IMR-90 (cell line): ENCODE data around the gene CLDN4. TPM values are rescaled to one million over a fixed set of nuclear protein-coding genes. Genes with fewer than 3 reads are reported as not detected.

Source experiments
- ATAC-seq: fragments of 200-7000 bp; cut with Tn5 transposase; 2 replicates; pipeline ENCODE4 v1.9.1; 2020; ENCODE audit warnings: low read depth, mild to moderate bottlenecking, moderate library complexity
- BruUV-seq: library from RNA; stranded (reverse); fragments of 400-500 nt; replicated peaks from 2 replicates; lab custom pipeline; 2021; lab: Mats Ljungman, UMichigan
- CTCF ChIA-PET: fragments of 300-600 bp; formaldehyde crosslinking; extraction: SDS; loops from one replicate; lab custom pipeline; 2021; ENCODE audit warnings: antibody characterized with exemption; lab: Yijun Ruan, JAX
- POLR2A ChIA-PET: fragments of 300-600 bp; sonication (Branson Sonifier 250); formaldehyde crosslinking; loops from one replicate; lab custom pipeline; 2022; ENCODE audit warnings: antibody characterized with exemption; ENCODE audit not compliant: unreplicated experiment; lab: Charles Lee
- DNase-seq: peaks from one replicate; pipeline ENCODE4 v3.0.0; 2013
- H2AFZ ChIP-seq: replicated peaks from 2 replicates; pipeline ENCODE3; 2013; ENCODE audit warnings: low read length, mild to moderate bottlenecking; ENCODE audit not compliant: poor library complexity
- H2AK5ac ChIP-seq: 2 replicates; pipeline ENCODE4 v1.6.1; 2013; ENCODE audit warnings: low read depth, low read length, inconsistent platforms
- H2AK9ac ChIP-seq: replicated peaks from 2 replicates; pipeline ENCODE3; 2013; ENCODE audit warnings: mild to moderate bottlenecking, low read depth, low read length, moderate library complexity; ENCODE audit not compliant: poor library complexity
- H2BK120ac ChIP-seq: 2 replicates; pipeline ENCODE4 v1.6.1; 2013; ENCODE audit warnings: low read depth, low read length, inconsistent platforms
- H2BK15ac ChIP-seq: 3 replicates; pipeline ENCODE4 v1.6.1; 2013; ENCODE audit warnings: low read depth, low read length, inconsistent platforms
- H2BK20ac ChIP-seq: 2 replicates; pipeline ENCODE4 v1.6.1; 2013; ENCODE audit warnings: low read depth, mild to moderate bottlenecking, inconsistent platforms, low read length, moderate library complexity
- H2BK5ac ChIP-seq: 2 replicates; pipeline ENCODE4 v1.6.1; 2013; ENCODE audit warnings: mild to moderate bottlenecking, low read depth, low read length, inconsistent platforms; ENCODE audit not compliant: poor library complexity, severe bottlenecking
- H3K14ac ChIP-seq: replicated peaks from 2 replicates; pipeline ENCODE4 v1.6.1; 2013; ENCODE audit warnings: low read depth, low read length, inconsistent platforms
- H3K18ac ChIP-seq: 2 replicates; pipeline ENCODE4 v1.6.1; 2013; ENCODE audit warnings: low read depth, low read length, control low read depth
- H3K23ac ChIP-seq: 2 replicates; pipeline ENCODE4 v1.6.1; 2013; ENCODE audit warnings: low read depth, low read length, inconsistent platforms
- H3K27ac ChIP-seq: 2 replicates; pipeline ENCODE4 v1.5.1; 2013; ENCODE audit warnings: mild to moderate bottlenecking, control low read depth, low read length; ENCODE audit not compliant: insufficient read depth
- H3K27me3 ChIP-seq: 2 replicates; pipeline ENCODE4 v1.6.1; 2013; ENCODE audit warnings: low read length; ENCODE audit not compliant: control insufficient read depth, insufficient read depth
- H3K36me3 ChIP-seq: 2 replicates; pipeline ENCODE4 v1.6.1; 2013; ENCODE audit warnings: low read length, mixed read lengths; ENCODE audit not compliant: control insufficient read depth, insufficient read depth
- H3K4ac ChIP-seq: 2 replicates; pipeline ENCODE4 v1.6.1; 2013; ENCODE audit warnings: low read depth, low read length, inconsistent platforms
- H3K4me1 ChIP-seq: 2 replicates; pipeline ENCODE4 v1.6.1; 2013; ENCODE audit warnings: low read length, mixed read lengths; ENCODE audit not compliant: control insufficient read depth, insufficient read depth
- H3K4me2 ChIP-seq: 2 replicates; pipeline ENCODE4 v1.6.1; 2013; ENCODE audit warnings: low read depth, mild to moderate bottlenecking, control low read depth, low read length, moderate library complexity
- H3K4me3 ChIP-seq: 2 replicates; pipeline ENCODE4 v1.5.1; 2013; ENCODE audit warnings: low read depth, mild to moderate bottlenecking, control low read depth, low read length, moderate library complexity; ENCODE audit not compliant: insufficient read depth
- H3K56ac ChIP-seq: 2 replicates; pipeline ENCODE4 v1.6.1; 2013; ENCODE audit warnings: low read length, inconsistent platforms; ENCODE audit not compliant: insufficient read depth; ENCODE audit errors: extremely low read depth
- H3K79me1 ChIP-seq, 2 experiments: 2 replicates each; pipeline ENCODE4 v1.6.1; 2013; ENCODE audit warnings: low read length in 2 of 2, inconsistent platforms in 1 of 2, low read depth in 1 of 2
- H3K9ac ChIP-seq: 2 replicates; pipeline ENCODE4 v1.6.1; 2013; ENCODE audit warnings: low read depth, low read length, control low read depth
- H3K9me1 ChIP-seq: 2 replicates; pipeline ENCODE4 v1.6.1; 2013; ENCODE audit warnings: low read length, inconsistent platforms; ENCODE audit not compliant: insufficient read depth
- H3K9me3 ChIP-seq: 2 replicates; pipeline ENCODE4 v1.6.1; 2013; ENCODE audit warnings: low read length; ENCODE audit not compliant: control insufficient read depth, insufficient read depth
- H4K20me1 ChIP-seq: 2 replicates; pipeline ENCODE4 v1.6.1; 2013; ENCODE audit warnings: low read length, inconsistent platforms; ENCODE audit not compliant: insufficient read depth
- H4K5ac ChIP-seq: 2 replicates; pipeline ENCODE4 v1.6.1; 2013; ENCODE audit warnings: mild to moderate bottlenecking, low read depth, low read length, control low read depth
- H4K8ac ChIP-seq, 2 experiments: 2 replicates each; pipeline ENCODE4 v1.6.1; 2013; ENCODE audit warnings: low read depth in 2 of 2, low read length in 2 of 2, control low read depth in 1 of 2, inconsistent platforms in 1 of 2
- H4K91ac ChIP-seq: 2 replicates; pipeline ENCODE4 v1.6.1; 2013; ENCODE audit warnings: low read depth, low read length, inconsistent platforms; ENCODE audit not compliant: insufficient read depth
- BHLHE40 ChIP-seq: fragments of 150-350 bp; IDR thresholded peaks from 2 replicates; pipeline ENCODE4 v1.6.1; 2016; ENCODE audit warnings: mild to moderate bottlenecking, low read depth, low read length
- CEBPB ChIP-seq: IDR thresholded peaks from 2 replicates; pipeline ENCODE4 v1.6.1; 2012; ENCODE audit warnings: low read depth, low read length, improper control_type of control experiment
- CHD1 ChIP-seq: IDR thresholded peaks from 2 replicates; pipeline ENCODE4 v1.6.1; 2012; ENCODE audit warnings: low read depth, low read length, improper control_type of control experiment
- FOS ChIP-seq: fragments of 150-350 bp; IDR thresholded peaks from 2 replicates; pipeline ENCODE4 v1.6.1; 2016; ENCODE audit warnings: low read depth, low read length
- MAFK ChIP-seq: IDR thresholded peaks from 2 replicates; pipeline ENCODE4 v1.6.1; 2012; ENCODE audit warnings: low read depth, low read length, improper control_type of control experiment
- MAZ ChIP-seq: IDR thresholded peaks from 2 replicates; pipeline ENCODE4 v1.6.1; 2012; ENCODE audit warnings: low read depth, mild to moderate bottlenecking, low read length, improper control_type of control experiment, moderate library complexity, borderline replicate concordance
- MXI1 ChIP-seq: IDR thresholded peaks from 2 replicates; pipeline ENCODE4 v1.6.1; 2012; ENCODE audit warnings: low read depth, mild to moderate bottlenecking, low read length, moderate library complexity, borderline replicate concordance
- NFE2L2 ChIP-seq: fragments of 150-350 bp; IDR thresholded peaks from 2 replicates; pipeline ENCODE4 v1.6.1; 2016; ENCODE audit warnings: low read depth, mild to moderate bottlenecking, low read length
- POLR2A ChIP-seq: IDR thresholded peaks from 2 replicates; pipeline ENCODE4 v1.6.1; 2012; ENCODE audit warnings: mild to moderate bottlenecking, low read depth, low read length
- RAD21 ChIP-seq: IDR thresholded peaks from 2 replicates; pipeline ENCODE4 v1.6.1; 2012; ENCODE audit warnings: low read length, improper control_type of control experiment
- RCOR1 ChIP-seq: IDR thresholded peaks from 2 replicates; pipeline ENCODE4 v1.6.1; 2012; ENCODE audit warnings: mild to moderate bottlenecking, low read length, improper control_type of control experiment; ENCODE audit not compliant: insufficient replicate concordance
- RFX5 ChIP-seq: IDR thresholded peaks from 2 replicates; pipeline ENCODE4 v1.8.0; 2012; ENCODE audit warnings: low read depth, mild to moderate bottlenecking, low read length, moderate library complexity
- SMC3 ChIP-seq: fragments of 150-350 bp; IDR thresholded peaks from 2 replicates; pipeline ENCODE4 v1.6.1; 2016; ENCODE audit warnings: low read depth, mild to moderate bottlenecking, antibody characterized with exemption, low read length, moderate library complexity
- USF2 ChIP-seq: fragments of 150-350 bp; IDR thresholded peaks from 2 replicates; pipeline ENCODE4 v1.6.1; 2017; ENCODE audit warnings: mild to moderate bottlenecking, antibody characterized with exemption, low read length, low read depth
- WGBS, 2 experiments: methylation state at CpG; one replicate each; pipeline versions ENCODE4 v1.1.5 to v1.1.7; 2013; ENCODE audit warnings: missing lambda C conversion rate in 2 of 2; ENCODE audit not compliant: insufficient read length in 1 of 2; ENCODE audit errors: extremely low coverage in 2 of 2; 5-methylcytosine and 5-hydroxymethylcytosine counted together
- dilution Hi-C: fragments of 300-500 bp; cut with HindIII; formaldehyde crosslinking; loops from one replicate; pipeline ENCODE4 v1.14.3; 2018; ENCODE audit warnings: low sequenced_read_pairs; ENCODE audit not compliant: unreplicated experiment
- in situ Hi-C: fragments of 300-500 bp; cut with MboI; formaldehyde crosslinking; loops from 3 replicates; pipeline ENCODE4 v1.14.3; 2019; ENCODE audit warnings: low sequenced_read_pairs, inconsistent platforms, mixed read lengths
- intact Hi-C: fragments of 100-400 bp; cut with micrococcal nuclease; formaldehyde crosslinking; loops from 2 replicates; pipeline ENCODE4 v1.10.0; 2022
- polyA plus RNA-seq, 3 experiments: library from polyadenylated mRNA; depleted of rRNA; stranded (reverse); fragments of >200 nt; gene quantifications; 2 replicates each; pipeline ENCODE4 v1.2.3, GENCODE V29; 2012; ENCODE audit warnings: low replicate concordance in 1 of 3
- total RNA-seq: library from RNA; depleted of rRNA; stranded (reverse); fragments of >200 nt; gene quantifications from 2 replicates; pipeline ENCODE4 v1.2.3, GENCODE V29; 2012
- TF ChIP-seq, protein P1 (sequence below): conservative IDR thresholded peaks from 2 replicates; pipeline ENCODE4 v1.5.1; 2012; ENCODE audit warnings: mild to moderate bottlenecking, low read depth, low read length, improper control_type of control experiment

Gene CLDN4
- total and polyA plus RNA-seq, 2 of the 4 experiments (the other 2 are of a cell fraction) = 2.9 to 4.4 TPM

DNA sequence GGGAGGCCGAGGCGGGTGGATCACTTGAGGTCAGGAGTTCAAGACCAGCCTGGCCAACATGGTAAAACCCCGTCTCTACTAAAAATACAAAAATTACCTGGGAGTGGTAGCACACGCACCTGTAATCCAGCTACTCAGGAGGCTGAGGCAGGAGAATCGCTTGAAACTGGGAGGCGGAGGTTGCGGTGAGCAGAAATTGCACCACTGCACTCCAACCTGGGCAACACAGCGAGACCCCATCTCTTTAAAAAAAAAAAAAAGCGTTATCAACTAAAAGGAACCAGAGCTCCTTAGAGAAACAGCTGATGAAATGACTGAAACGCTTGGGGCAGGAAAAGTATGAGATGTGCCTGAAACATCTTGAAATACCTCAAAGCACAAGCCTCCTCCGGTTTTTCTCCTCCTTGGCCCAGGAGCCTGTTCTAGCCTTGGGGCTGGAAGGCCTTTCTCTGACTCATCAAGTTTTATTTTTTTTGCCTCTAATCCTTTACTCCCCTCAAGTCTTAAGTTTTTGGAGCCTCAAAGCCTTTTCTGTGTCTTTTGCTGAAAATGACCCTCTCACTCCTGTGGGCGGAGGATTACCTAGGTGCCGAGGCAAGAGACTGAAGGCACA lies 14.2 kb downstream of the CLDN4 start:
- POLR2A ChIA-PET = no interaction called here
- Histone ChIP-seq H2AK9ac (no peak overlapping the region), H3K27ac (no peak overlapping the region)

More for the DNA sequence above, 14.2 kb downstream of the CLDN4 start:
- Histone ChIP-seq H3K23ac (no peak overlapping the region), H2AK5ac (peak overlapping the region; percentile 83), H2BK120ac (peak overlapping the region; percentile 47; the same call in 1 of the 2 replicates), H2BK20ac (no peak overlapping the region), H3K9ac (no peak overlapping the region), H4K91ac (no peak overlapping the region), H3K27me3 (no peaks in the 10 kb centered on the region), H4K5ac (no peak overlapping the region), H3K4ac (peak overlapping the region; percentile 11; the same call in 1 of the 2 replicates), H2BK15ac (no peak overlapping the region; the same call in 2 of the 3 replicates), H3K9me1 (peaks cover 7% of the 10 kb centered on the region; the same call in 1 of the 2 replicates), H3K36me3 (no peaks in the 10 kb centered on the region; the same call in 1 of the 2 replicates), H3K56ac (no peak overlapping the region), H3K4me3 (no peak overlapping the region), H2AFZ (no peak overlapping the region), H3K4me2 (no peak overlapping the region), H3K4me1 (peaks cover 7% of the 10 kb centered on the region), H4K8ac (no peak overlapping the region; a peak in 1 of 4 replicates), H3K79me1 (peaks cover 5 to 20% of the 10 kb centered on the region in 2 experiments), H3K18ac (no peak overlapping the region), H3K9me3 (no peaks in the 10 kb centered on the region), H4K20me1 (no peaks in the 10 kb centered on the region), H3K14ac (0 out of 2 replicates have a peak overlapping the region, but pooled peaks have one; percentile 14), H2BK5ac (no peak overlapping the region)
- WGBS, 2 experiments = no CpG with 5 or more reads among the region's 13 CpGs
- dilution Hi-C loops = no loop called here
- intact Hi-C loops = no loop called here
- ATAC-seq (no peak), DNase-seq (peak; percentile 75)
- TF ChIP-seq CEBPB (no peak), POLR2A (no peak), MAFK (no peak), BHLHE40 (no peak), SMC3 (no peak), RCOR1 (no peak), RFX5 (no peak), CHD1 (no peak), FOS (no peak), MAZ (no peak), MXI1 (no peak), NFE2L2 (no peak), USF2 (no peak), RAD21 (no peak)
- TF ChIP-seq, protein P1, sequence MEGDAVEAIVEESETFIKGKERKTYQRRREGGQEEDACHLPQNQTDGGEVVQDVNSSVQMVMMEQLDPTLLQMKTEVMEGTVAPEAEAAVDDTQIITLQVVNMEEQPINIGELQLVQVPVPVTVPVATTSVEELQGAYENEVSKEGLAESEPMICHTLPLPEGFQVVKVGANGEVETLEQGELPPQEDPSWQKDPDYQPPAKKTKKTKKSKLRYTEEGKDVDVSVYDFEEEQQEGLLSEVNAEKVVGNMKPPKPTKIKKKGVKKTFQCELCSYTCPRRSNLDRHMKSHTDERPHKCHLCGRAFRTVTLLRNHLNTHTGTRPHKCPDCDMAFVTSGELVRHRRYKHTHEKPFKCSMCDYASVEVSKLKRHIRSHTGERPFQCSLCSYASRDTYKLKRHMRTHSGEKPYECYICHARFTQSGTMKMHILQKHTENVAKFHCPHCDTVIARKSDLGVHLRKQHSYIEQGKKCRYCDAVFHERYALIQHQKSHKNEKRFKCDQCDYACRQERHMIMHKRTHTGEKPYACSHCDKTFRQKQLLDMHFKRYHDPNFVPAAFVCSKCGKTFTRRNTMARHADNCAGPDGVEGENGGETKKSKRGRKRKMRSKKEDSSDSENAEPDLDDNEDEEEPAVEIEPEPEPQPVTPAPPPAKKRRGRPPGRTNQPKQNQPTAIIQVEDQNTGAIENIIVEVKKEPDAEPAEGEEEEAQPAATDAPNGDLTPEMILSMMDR = no peak
- BruUV-seq = no TSS peak
- CTCF ChIA-PET = no interaction called here
- in situ Hi-C loops = no loop called here
